CD4-positive, alpha-beta T cell treated with Interleukin-12 subunit alpha and Interleukin-12 subunit beta, for 1 hour (primary cell): ENCODE data around the gene THBS3.

ENCODE experiments used
- DNase-seq: peaks from one replicate; pipeline ENCODE4 v3.0.0-alpha.2; 2020

THBS3 gene

DNA sequence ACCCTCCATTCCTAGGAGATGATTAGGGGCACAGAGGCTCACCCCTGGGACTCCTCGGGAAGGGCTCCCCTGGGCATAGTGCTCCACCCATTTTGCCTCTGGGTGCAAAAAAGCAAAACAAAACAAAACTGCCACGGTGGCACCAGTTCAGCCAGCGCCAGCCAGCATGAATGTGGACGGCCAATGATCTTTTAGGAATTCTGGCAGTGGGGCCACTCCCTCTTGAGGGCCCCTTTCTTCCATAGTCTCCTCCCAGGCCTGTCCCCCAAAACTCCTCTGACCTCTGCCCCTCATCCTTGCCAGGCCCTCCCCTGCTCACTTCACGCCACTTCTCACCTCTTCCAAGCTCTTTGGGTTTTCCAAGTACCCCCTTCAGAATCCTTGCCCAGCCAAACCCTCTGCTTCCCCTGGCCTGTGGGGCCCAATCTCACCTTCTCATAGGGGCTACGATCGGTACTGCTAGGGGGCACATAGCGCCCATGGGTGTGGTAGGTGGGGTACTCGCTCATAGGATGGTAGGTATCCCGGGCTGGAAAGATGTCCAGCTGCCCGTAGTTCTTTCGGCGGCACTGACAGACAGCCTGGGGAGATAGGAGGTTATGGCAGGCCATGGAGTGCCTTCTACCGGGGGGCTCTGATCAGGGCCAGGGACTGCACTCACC is 20.8 kb downstream of the THBS3 start:
- DNase-seq, result no peak

DNA sequence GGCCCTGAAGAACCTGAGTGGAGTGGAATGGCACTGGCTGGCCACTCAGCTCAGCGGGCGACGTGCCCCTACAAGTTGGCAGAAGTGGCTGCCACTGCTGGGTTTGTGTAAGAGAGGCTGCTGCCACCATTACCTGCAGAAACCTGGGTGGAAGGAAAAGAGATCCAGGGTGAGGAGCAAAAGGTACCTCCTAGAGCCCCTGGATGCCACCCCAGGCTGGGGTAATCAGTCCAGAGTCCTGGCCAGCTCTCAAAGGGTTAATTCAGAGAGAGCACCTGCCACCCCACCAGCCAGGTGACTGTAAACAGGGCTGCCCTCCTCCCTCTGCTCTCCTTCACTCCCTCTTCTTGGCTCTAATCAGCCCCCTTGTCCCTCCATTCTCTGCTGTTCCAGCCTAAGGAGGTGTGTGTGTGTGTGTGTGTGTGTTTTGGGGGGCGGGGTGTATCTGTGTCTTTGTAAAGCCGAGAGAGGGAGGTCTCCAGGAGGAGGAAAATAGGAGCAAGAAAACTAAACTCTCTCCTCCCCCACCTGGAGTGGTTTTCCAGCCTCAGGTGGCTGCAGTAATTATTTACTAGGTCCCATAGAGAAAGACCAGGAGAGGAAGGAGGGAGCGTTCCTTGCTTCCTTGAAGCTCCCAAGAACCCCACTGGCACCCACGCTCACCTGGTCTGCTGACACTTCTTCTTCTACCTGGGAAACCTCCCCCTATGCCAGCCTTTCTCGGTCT is 21.5 kb downstream of the THBS3 start:
- no peak for DNase-seq

DNA sequence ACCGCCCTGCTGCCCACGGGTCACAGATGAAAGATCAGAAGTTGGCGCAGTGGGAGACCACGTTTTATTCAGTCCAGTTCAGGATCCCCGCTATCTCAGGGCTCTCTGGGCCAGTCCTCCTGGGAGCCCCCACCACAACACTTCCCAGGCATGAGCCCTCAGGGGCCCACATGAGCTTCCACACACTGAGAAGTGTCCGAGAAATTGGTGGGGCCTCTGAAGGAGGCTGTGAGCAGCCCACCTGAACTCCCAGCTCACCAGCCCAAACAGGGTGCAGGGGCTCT is 22.0 kb downstream of the THBS3 start:
- DNase-seq, result no peak

DNA sequence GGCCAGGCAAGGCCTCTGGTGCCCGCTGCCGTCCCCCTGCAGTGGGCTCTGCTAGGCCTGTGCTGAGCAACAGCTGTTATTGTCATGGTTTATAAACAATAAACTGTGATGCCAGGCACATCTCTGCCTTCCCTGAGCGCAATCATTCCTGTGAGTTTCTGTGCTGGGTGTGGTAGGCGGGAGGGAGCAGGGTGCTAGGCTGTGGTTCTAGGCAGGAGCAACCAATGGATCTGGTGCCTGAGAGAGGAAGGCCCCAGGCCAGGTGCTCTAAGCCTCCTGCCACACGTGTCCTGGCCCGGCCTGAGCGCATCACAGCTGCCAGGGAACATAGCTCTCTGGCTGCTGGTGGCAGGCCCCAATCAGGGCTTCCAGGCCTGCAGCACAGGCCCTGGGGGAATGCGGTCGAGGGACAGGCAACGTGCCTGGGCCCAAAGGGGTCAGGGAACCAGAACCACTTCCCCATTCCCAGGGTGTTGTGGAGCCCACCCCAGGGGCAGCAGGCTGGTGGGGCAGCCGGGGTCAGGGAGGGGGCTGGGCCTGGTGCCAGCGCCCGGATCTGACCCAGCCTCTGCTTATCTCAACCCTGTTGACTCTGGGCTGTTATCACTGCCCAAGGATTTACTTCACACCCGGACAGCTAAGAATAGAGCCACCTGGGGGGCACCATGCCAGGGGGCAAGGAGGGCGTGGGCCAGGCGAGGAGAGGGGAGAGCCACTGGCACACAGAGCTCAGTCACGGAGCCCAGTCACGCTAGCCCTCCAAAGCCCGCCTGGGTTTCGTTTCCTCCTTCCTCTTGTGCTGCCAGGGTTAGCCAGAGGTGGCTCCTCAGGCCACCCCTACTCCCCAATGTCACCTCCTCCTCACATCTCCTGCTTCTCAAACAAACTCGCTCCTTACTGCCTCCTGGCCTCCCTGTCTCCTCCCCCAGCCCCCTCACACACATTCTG is 22.6 kb downstream of the THBS3 start:
- no peak for DNase-seq

DNA sequence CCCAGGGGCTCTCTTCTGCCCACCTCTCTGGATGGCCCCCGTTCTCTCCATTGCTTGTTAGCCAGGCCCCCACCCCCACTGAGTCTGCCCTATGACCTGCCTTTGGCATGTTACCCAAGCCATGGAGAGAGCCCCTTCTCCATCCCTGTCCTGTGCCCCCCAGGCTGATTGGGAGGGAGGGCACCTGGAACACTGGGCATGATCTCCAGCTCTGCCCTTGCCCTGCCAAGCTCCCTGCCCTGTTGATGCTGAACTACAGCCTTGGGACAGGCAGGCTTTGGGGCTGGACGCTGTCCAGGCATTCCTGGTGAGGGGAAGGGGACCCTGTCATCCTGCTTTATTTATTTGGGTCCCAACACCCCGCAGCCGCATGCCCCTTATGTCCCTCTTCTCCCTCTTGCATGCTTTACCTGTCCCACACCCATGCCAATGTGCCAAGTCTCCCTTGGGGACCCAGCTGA is 23.3 kb downstream of the THBS3 start:
- DNase-seq, result no peak

DNA sequence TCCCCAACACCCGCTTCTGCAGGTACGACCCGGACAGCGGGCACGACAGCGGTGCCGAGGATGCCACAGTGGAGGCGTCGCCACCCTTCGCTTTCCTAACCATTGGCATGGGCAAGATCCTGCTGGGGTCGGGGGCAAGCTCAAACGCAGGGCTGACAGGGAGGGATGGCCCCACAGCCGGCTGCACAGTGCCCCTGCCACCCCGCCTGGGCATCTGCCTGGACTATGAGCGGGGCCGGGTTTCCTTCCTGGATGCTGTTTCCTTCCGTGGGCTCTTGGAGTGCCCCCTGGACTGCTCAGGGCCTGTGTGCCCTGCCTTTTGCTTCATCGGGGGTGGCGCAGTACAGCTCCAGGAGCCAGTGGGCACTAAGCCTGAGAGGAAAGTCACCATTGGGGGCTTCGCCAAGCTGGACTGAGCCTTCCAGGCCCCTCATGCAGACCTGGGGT is 23.9 kb downstream of the THBS3 start:
- DNase-seq, result no peak

DNA sequence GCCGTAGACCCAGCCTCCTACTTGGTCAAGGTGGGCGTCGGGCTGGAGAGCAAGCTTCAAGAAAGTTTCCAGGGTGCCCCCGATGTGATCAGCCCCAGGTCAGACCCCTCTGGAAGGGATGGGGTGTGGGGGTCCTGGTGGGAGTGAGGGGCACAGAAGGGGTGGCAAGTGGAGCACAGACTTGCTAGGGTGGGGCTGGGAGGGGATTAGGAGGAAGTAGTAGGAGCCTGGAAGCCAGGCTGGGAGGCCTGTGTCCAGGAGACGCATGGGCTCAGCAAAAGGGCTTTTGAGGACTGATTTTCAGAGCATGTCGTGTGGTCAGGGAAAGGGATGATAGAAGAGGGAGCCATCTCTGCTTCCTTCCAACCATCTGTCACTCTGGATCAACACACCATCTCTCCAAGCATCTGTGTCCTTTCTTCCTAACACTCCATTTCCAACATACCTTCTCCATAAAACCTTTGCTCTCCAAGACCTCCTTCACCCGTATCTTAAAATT is 25.6 kb downstream of the THBS3 start:
- DNase-seq, result no peak

DNA sequence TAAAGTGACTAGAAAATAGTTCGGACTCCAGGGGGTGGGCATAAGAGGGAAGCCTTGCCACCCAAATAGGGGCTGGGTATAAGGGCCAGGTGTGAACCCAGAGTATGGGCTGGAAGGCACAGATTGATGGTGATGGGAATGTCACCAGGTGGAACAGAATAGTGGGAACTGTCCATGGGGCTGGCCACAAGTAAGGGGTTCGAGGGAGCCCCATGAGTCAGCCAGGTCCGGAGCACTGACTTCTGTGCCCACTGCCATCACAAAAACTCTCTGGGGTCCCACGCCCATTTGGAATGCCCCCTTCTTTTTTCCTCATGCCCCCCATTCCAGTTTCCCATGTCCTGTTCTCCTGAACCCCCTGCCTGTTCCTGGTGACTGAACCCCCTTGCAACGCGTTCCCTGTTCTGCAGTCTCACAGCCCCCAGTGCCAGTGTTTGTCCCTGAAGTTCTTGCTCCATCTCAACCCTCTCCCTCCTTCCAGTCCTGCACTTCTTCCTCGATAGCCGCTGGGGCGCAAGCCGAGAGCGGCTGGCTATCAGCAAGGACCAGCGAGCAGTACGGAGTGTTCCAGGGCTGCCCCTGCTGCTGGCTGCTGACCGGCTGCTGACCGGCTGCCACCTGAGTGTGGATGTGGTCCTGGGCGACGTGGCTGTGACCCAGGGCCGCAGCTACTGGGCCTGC is 26.2 kb downstream of the THBS3 start:
- DNase-seq, result no peak

DNA sequence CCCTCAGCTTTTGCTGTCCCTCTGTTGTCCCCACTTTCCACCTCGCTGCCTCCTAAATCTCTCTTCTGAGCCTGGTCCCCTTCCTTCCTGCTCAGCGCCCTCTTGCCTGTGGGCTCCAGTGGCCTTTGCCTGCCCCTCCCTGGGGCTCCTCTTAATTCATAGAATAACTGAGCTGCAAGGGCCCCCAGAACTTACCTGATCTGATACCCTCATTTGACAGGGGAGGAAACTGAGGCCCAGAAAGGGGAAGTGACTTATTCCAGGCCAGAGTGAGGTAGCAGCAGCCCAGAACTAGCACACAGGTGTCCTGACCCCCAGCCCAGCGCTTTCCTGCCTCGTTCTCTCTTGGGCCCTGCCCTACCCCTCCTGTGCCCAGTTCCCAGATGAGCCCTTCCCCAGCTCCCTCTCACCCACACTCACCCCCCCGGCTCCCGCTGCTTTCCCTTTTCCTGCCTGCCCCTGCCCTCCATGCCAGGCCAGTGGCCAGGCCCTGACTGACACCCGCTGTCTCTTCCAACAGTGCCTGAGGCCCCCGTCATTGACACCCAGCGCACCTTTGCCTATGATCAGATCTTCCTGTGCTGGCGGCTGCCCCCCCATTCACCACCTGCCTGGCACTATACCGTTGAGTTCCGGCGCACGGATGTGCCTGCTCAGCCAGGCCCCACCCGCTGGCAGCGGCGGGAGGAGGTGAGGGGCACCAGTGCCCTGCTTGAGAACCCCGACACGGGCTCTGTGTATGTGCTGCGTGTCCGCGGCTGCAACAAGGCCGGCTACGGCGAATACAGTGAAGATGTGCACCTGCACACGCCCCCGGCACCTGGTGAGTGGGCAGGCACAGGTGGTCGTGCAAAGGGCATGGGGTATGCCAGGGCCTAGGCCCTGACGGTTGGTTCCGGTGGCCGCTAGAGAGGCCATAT is 28.3 kb downstream of the THBS3 start:
- DNase-seq, result no peak

DNA sequence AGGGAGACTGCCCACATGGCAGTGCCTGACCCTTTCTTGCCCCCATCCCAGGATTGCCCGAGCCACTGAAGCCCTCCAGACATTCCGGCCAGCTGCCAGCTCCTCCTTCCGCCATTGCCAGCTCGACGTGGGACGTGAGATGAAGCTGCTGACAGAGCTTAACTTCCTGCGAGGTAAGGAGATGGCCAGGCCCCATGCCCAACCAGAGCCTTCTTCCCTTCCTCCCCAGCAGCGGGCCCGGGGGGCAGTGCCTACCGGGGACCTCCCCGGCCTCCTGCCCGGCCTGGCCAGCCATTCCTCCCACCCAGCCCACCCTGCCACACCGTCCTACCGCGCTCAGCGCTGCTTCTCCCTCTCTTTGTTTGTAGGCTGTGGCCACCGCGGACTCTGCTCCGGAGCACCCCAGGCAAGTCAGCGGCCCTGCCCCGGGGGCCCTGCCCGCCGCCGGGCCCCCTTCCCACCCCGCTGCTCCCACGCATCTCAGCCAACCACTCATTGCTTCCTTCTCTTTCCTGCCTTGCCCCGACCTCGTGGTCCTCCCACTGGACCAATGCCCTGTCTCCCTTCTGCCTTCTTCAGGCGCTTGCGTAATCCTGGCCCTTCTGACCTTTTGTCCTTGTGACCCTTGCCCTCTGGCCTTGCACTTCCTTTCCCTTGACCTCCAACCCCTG is 29.1 kb downstream of the THBS3 start:
- no peak for DNase-seq

DNA sequence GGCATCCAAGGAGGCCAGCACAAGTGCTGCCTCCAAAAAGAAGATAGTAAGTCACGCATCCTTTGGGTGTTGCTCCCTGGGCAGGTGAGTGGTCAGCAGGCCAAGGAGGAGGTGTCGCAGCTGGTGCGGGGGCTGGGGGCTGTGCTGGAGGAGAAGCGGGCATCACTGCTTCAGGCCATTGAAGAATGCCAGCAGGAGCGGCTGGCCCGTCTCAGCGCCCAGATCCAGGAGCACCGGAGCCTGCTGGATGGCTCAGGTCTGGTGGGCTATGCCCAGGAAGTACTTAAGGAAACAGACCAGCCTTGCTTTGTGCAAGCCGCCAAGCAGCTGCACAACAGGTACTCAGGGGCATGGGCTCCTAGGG is 29.8 kb downstream of the THBS3 start:
- no peak for DNase-seq

DNA sequence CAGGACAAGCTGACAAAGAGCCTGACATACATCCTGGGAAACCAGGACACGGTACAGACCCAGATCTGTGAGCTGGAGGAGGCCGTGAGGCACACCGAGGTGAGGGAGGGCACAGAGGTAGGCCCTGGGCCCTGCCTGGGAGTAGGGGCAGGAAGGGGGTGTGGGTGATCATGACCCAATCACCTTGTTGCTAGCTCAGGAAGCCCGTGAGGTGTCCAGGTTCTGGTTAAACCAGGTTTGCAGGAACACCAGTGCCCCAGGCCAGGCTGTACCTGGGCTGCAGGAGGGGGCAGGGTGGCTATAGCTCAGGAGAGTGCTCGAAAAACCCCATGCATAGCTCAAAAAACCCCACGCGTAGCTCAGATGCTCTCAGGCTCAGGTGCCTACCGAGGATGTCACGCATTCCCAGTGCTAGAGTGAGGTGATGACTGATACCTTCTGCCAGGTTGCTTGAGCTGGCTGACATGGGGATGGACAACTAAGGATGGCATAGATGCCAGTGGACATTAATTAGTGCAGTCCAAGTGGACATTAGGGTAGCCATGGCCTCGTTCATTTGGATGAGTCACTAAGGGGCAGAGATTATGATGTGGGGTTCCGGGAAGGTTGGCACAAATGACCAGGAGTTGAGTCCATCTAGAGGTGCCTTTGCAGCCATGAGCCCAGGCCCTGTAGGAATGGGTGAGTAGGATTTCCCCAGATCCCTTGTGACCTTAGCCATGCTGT is 30.3 kb downstream of the THBS3 start:
- DNase-seq, result no peak

DNA sequence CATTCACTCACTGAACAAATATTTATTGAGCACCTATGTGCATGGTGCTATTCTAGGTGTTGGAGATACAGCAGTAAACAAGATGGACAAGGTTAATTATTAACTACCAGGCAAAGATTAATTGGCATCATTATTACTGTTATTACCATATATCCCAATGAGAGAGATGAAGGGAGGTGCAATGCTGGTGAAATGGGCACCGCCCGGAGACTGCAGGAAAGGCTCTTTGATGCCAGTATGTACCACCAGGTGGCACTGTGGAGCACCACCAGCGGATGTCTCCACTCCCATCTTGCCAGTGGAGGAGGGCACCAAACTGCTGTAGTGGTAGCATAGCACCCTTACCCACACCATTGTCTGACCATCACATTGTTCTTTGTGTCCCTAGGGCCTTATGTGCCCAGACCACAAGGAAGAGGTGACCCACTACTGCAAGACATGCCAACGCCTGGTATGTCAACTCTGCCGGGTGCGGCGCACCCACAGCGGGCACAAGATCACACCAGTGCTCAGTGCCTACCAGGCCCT is 31.1 kb downstream of the THBS3 start:
- DNase-seq, result peak; percentile 87

DNA sequence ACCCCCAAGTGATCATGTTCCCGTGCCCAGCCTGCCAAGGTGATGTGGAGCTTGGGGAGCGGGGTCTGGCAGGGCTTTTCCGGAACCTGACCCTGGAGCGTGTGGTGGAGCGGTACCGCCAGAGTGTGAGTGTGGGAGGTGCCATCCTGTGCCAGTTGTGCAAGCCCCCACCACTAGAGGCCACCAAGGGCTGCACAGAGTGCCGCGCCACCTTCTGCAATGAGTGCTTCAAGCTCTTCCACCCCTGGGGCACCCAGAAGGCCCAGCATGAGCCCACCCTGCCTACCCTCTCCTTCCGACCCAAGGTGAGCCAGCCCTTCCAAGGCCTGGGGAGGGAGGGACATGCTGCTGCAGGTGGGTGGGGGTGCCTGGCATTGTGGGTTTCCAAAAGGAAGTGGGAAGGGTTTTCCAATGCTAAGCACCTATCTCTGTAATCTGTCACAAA is 31.7 kb downstream of the THBS3 start:
- DNase-seq, result peak; percentile 37

DNA sequence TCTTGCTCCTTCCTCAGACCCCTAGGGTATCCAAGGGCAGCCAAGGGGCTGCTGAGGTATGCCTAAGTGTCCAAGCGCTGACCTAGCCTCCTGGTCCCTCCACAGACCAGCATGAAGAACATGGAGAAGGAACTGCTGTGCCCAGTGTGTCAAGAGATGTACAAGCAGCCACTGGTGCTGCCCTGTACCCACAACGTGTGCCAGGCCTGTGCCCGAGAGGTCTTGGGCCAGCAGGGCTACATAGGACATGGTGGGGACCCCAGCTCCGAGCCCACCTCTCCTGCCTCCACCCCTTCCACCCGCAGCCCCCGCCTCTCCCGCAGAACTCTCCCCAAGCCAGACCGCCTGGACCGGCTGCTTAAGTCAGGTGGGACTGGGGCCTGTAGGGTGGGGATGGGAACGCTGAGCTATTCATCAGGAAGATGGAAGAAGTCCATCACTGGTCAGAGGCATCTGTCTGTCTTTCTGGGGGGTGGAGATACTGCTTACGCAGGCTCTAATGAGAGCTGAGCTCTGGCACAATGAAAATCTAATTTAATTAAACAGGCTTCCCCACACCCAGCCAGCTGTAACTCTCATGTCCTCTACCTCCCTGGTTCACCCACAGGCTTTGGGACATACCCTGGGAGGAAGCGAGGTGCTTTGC is 32.3 kb downstream of the THBS3 start:
- no peak for DNase-seq

DNA sequence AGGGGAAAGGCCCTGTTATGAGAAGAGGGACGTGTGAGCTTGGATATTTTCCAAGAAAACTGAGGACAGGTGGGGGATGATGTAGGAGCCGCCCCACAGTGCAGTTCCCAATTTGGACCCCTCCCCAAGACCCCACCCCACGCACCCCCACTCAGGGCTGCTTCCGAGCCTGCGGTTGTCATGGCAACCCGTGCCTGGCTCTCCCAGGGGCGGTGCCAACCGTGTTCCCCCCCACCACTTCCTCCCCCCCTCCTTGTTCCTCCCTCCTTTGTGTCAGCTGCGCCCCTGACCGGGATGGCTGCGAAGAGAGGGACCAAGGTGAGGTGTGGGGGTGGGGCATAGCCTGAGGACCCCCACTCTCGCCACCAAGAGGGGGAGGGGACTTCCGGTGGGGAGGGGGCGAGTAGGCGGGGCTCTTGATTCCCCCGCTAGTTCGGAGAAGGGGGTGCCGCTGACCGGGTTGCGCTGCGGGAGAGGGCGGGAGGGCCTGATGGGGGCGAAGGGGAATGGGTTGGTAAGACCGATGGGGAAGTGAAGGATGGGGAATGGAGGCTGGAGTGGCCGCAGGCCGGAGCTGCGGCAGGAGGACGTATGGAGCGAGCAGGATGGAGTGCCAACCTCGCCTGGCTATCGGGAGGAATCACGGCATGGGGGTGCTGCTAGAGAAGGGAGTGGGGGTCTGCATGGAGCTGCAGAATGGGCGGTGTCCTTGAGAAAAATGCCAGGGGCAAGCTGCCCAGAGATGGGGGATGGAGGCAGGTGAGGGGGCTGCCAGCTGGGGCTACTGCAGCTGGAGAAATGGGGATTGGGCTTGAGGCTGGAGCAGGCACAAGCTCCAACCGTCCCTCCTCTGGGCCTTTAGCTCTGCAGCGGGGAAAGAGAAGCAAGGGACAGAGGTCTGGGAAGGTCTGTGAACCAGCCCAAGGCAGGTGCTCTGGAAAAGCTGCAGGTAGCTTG is 33.1 kb downstream of the THBS3 start:
- DNase-seq, result peak; percentile 76

DNA sequence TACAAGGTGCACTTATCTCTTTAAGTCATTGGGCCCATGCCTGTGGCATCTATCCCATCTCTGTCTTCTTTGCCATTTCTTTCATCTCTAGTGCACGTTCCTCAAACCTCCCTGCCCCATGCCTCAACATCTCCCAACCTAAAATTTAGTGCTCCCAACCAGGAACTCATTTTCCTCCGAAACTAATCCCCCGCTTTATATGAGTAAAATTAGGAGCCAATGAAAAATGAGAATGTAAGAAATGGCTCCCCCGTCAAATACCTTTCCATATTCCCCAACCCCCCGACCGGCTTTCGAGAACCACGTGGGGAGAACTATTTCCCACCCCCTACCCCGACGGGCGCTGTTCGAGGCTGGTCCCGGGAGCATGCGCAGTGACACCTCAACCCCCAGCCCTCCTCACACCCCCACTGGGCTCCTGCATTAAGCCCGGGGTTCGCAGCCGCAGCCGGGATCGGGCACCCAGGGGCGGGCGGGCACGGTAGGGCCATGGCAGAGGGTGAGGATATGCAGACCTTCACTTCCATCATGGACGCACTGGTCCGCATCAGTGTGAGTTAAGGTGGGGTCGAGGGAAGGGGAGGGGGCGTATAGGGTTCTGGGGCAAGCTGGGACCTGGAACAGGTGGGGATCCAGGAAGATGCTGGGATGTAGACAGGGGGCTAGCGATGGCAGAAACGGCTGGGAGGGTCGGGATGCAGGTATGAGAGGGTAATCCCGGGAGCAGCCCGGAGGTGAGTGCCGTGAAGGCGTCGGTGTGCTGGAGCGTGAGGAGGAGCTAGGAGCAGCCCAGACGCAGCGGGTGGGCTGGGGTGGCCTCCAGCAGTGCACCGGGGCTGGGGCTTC is 34.0 kb downstream of the THBS3 start, which contains the start of gene TRIM46:
Gene TRIM46 (plus strand): TSS at position 372 of the 846 bp plus-strand sequence. CDS start 118 bp downstream, at position 490.
- peak; percentile 78 for DNase-seq
